ENCODE data around the gene CES4A. TPM values are rescaled to one million over a fixed set of nuclear protein-coding genes. Genes with fewer than 3 reads are reported as not detected.

Gene CES4A
- total and polyA plus RNA-seq, 2 of the 13 experiments (the other 11 are each of a cell fraction or from before 2014, with no cell fraction given): 0.09 to 0.17 TPM

- TF ChIP-seq, protein P1, sequence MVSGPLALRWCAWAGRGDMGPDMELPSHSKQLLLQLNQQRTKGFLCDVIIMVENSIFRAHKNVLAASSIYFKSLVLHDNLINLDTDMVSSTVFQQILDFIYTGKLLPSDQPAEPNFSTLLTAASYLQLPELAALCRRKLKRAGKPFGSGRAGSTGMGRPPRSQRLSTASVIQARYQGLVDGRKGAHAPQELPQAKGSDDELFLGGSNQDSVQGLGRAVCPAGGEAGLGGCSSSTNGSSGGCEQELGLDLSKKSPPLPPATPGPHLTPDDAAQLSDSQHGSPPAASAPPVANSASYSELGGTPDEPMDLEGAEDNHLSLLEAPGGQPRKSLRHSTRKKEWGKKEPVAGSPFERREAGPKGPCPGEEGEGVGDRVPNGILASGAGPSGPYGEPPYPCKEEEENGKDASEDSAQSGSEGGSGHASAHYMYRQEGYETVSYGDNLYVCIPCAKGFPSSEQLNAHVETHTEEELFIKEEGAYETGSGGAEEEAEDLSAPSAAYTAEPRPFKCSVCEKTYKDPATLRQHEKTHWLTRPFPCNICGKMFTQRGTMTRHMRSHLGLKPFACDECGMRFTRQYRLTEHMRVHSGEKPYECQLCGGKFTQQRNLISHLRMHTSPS (CRISPR knock-in tag; IDR thresholded peaks at IDR 0.05; ENCODE audit: low read depth): peak; percentile 53; the same call in 1 of the 2 replicates
- TF ChIP-seq HNF1B (CRISPR knock-in tag; IDR thresholded peaks at IDR 0.05) (peak; percentile 68; the same call in 1 of the 2 replicates), KDM3A (CRISPR knock-in tag; IDR thresholded peaks at IDR 0.05; ENCODE audit: low read depth) (peak; percentile 90; the same call in 1 of the 2 replicates), CBX5 (CRISPR knock-in tag; IDR thresholded peaks at IDR 0.05; ENCODE audit: borderline replicate concordance) (peak; percentile 74; the same call in 1 of the 2 replicates), ZSCAN31 (CRISPR knock-in tag; IDR thresholded peaks at IDR 0.05; ENCODE audit: low read depth) (peak; percentile 74), KDM6A (CRISPR knock-in tag; IDR thresholded peaks at IDR 0.05; ENCODE audit: low read depth) (no peak), BCL6 (CRISPR knock-in tag; IDR thresholded peaks at IDR 0.05) (peak; percentile 42; the same call in 1 of the 2 replicates), TARDBP (CRISPR knock-in tag; IDR thresholded peaks at IDR 0.05) (0 out of 2 replicates have a peak, but pooled peaks have one; percentile 57), ETV5 (CRISPR knock-in tag; IDR thresholded peaks at IDR 0.05; ENCODE audit: borderline replicate concordance) (peak; percentile 76), THRA (CRISPR knock-in tag; IDR thresholded peaks at IDR 0.05; ENCODE audit: borderline replicate concordance) (peak; percentile 60; the same call in 1 of the 2 replicates), DRAP1 (CRISPR knock-in tag; IDR thresholded peaks at IDR 0.05) (peak; percentile 73), ZNF772 (CRISPR knock-in tag; IDR thresholded peaks at IDR 0.05) (peak; percentile 89; the same call in 1 of the 2 replicates)
- TF ChIP-seq, protein P2, sequence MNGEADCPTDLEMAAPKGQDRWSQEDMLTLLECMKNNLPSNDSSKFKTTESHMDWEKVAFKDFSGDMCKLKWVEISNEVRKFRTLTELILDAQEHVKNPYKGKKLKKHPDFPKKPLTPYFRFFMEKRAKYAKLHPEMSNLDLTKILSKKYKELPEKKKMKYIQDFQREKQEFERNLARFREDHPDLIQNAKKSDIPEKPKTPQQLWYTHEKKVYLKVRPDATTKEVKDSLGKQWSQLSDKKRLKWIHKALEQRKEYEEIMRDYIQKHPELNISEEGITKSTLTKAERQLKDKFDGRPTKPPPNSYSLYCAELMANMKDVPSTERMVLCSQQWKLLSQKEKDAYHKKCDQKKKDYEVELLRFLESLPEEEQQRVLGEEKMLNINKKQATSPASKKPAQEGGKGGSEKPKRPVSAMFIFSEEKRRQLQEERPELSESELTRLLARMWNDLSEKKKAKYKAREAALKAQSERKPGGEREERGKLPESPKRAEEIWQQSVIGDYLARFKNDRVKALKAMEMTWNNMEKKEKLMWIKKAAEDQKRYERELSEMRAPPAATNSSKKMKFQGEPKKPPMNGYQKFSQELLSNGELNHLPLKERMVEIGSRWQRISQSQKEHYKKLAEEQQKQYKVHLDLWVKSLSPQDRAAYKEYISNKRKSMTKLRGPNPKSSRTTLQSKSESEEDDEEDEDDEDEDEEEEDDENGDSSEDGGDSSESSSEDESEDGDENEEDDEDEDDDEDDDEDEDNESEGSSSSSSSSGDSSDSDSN (CRISPR knock-in tag; IDR thresholded peaks at IDR 0.05): peak; percentile 70; the same call in 1 of the 2 replicates
- TF ChIP-seq, protein P3, sequence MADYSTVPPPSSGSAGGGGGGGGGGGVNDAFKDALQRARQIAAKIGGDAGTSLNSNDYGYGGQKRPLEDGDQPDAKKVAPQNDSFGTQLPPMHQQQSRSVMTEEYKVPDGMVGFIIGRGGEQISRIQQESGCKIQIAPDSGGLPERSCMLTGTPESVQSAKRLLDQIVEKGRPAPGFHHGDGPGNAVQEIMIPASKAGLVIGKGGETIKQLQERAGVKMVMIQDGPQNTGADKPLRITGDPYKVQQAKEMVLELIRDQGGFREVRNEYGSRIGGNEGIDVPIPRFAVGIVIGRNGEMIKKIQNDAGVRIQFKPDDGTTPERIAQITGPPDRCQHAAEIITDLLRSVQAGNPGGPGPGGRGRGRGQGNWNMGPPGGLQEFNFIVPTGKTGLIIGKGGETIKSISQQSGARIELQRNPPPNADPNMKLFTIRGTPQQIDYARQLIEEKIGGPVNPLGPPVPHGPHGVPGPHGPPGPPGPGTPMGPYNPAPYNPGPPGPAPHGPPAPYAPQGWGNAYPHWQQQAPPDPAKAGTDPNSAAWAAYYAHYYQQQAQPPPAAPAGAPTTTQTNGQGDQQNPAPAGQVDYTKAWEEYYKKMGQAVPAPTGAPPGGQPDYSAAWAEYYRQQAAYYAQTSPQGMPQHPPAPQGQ (CRISPR knock-in tag; IDR thresholded peaks at IDR 0.05; ENCODE audit: borderline replicate concordance): 0 out of 2 replicates have a peak, but pooled peaks have one; percentile 62
Measured at GRCh38 chr16:66977341-66978113, 10.9 kb upstream of the CES4A start (continued).
